Measurements from ENCODE around the gene ABHD2. TPM values are rescaled to one million over a fixed set of nuclear protein-coding genes. Genes with fewer than 3 reads are reported as not detected.

ABHD2 gene
- total RNA-seq, 1 experiment from 2014 or later, result 52.4 TPM

DNA sequence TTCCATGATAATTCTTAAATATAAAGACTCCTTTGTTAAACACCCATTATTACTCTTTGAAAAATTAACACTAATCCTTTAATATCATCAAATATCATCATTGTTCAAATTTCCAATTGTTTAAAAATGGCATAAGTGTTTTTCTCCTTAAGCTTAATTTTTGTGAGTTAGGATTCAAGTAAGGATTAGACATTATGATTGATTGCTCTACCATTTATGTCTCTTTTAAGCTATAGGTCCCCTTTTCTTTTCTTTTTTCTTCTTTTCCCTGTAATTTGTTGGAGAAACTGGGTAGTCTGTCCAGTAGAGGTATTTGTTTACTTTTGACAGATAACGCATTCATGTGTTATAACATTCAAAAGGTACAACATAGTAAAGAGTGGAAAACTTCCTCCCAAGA, 9.1 kb downstream of the ABHD2 start:
- no peaks in the 10 kb centered on the region for H3K36me3 ChIP-seq (ENCODE audit: insufficient read depth, low read length, poor library complexity, severe bottlenecking)
- DNase-seq (ENCODE audit: low spot score), result no peak
- no peaks in the 10 kb centered on the region for H3K4me1 ChIP-seq (ENCODE audit: insufficient read depth, low read length, poor library complexity, severe bottlenecking)
- TF ChIP-seq, protein P1, sequence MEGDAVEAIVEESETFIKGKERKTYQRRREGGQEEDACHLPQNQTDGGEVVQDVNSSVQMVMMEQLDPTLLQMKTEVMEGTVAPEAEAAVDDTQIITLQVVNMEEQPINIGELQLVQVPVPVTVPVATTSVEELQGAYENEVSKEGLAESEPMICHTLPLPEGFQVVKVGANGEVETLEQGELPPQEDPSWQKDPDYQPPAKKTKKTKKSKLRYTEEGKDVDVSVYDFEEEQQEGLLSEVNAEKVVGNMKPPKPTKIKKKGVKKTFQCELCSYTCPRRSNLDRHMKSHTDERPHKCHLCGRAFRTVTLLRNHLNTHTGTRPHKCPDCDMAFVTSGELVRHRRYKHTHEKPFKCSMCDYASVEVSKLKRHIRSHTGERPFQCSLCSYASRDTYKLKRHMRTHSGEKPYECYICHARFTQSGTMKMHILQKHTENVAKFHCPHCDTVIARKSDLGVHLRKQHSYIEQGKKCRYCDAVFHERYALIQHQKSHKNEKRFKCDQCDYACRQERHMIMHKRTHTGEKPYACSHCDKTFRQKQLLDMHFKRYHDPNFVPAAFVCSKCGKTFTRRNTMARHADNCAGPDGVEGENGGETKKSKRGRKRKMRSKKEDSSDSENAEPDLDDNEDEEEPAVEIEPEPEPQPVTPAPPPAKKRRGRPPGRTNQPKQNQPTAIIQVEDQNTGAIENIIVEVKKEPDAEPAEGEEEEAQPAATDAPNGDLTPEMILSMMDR (conservative IDR thresholded peaks at IDR 0.05; ENCODE audit: low read depth, low read length), result no peak
- TF ChIP-seq EZH2 (IDR thresholded peaks at IDR 0.05; ENCODE audit: borderline replicate concordance, low read depth, low read length, poor library complexity, severe bottlenecking), result no peak
- no TSS peak for BruUV-seq (replicated peaks)
- CTCF ChIA-PET, result interaction anchor here (0.8 kb wide), 1 partner anchor 9 kb away, joined by 4 read pairs; the partner anchor contains the start of gene ABHD2
- H3K27me3 ChIP-seq (replicated peaks; ENCODE audit: insufficient read depth, low read depth, low read length, poor library complexity), result no peaks in the 10 kb centered on the region
- H3K9me3 ChIP-seq (ENCODE audit: low read depth, low read length, poor library complexity, severe bottlenecking), result no peaks in the 10 kb centered on the region
- H3K27ac ChIP-seq (ENCODE audit: low read depth, low read length, poor library complexity, severe bottlenecking), result no peak overlapping the region
- no peak overlapping the region for H3K4me3 ChIP-seq (ENCODE audit: low read depth, low read length, poor library complexity, severe bottlenecking)
- POLR2A ChIA-PET (ENCODE audit: low non-redundant PET), result no interaction called here
- intact Hi-C loops (cut with micrococcal nuclease; ENCODE audit: unreplicated experiment), result no loop called here

DNA sequence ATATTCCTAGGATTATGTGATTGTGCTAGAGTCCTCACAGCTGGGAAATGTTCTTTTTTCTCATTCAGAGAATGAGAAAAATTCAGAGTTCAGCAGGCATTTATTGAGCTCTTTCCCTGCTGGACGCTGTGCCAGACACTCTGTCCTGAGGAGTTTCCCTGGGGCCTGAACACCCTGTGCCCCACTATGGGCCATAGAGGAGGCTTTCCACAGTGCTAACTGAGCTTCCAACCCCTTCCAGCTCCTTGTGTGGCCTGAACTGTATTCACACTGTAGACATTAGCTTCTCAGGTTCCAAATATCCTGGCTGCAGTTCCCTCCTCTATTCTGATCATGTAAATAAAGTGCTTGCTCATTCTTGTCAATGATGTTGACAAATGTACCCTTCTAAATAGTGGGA, 10.0 kb downstream of the ABHD2 start:
- no peak for TF ChIP-seq EZH2 (IDR thresholded peaks at IDR 0.05; ENCODE audit: borderline replicate concordance, low read depth, low read length, poor library complexity, severe bottlenecking)
- TF ChIP-seq, protein P1 (conservative IDR thresholded peaks at IDR 0.05; ENCODE audit: low read depth, low read length), result no peak
- no peak overlapping the region for H3K27ac ChIP-seq (ENCODE audit: low read depth, low read length, poor library complexity, severe bottlenecking)
- H3K4me1 ChIP-seq (ENCODE audit: insufficient read depth, low read length, poor library complexity, severe bottlenecking), result no peaks in the 10 kb centered on the region
- POLR2A ChIA-PET (ENCODE audit: low non-redundant PET), result no interaction called here
- intact Hi-C loops (cut with micrococcal nuclease; ENCODE audit: unreplicated experiment), result no loop called here
- BruUV-seq (replicated peaks), result no TSS peak
- H3K9me3 ChIP-seq (ENCODE audit: low read depth, low read length, poor library complexity, severe bottlenecking), result no peaks in the 10 kb centered on the region
- H3K27me3 ChIP-seq (replicated peaks; ENCODE audit: insufficient read depth, low read depth, low read length, poor library complexity), result no peaks in the 10 kb centered on the region
- no peak for DNase-seq (ENCODE audit: low spot score)
- no peaks in the 10 kb centered on the region for H3K36me3 ChIP-seq (ENCODE audit: insufficient read depth, low read length, poor library complexity, severe bottlenecking)
- no peak overlapping the region for H3K4me3 ChIP-seq (ENCODE audit: low read depth, low read length, poor library complexity, severe bottlenecking)
- CTCF ChIA-PET, result interaction anchor here (0.8 kb wide), 1 partner anchor 10 kb away, joined by 4 read pairs; the partner anchor contains the start of gene ABHD2

DNA sequence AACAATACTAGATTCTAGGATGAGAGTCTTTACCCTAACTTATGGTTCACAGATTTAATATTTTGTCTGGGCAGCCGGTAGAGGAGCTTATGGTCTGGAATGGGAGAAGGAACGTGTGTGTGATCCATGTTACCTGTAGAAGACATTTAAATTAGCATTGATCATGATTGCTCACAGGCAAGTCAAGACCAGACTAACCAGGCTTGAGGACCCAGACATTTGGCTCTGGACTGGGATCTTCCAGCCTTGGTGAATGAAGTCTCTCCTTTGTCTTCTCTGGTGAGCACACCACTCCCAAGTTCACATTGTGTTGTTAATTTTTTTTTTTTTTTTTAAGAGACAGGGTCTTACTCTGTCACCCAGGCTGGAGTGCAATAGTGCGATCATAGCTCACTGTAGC, 11.7 kb downstream of the ABHD2 start:
- Histone ChIP-seq H3K4me1 (ENCODE audit: insufficient read depth, low read length, poor library complexity, severe bottlenecking) (no peaks in the 10 kb centered on the region), H3K36me3 (ENCODE audit: insufficient read depth, low read length, poor library complexity, severe bottlenecking) (no peaks in the 10 kb centered on the region), H3K9me3 (ENCODE audit: low read depth, low read length, poor library complexity, severe bottlenecking) (no peaks in the 10 kb centered on the region), H3K27ac (ENCODE audit: low read depth, low read length, poor library complexity, severe bottlenecking) (no peak overlapping the region), H3K27me3 (replicated peaks; ENCODE audit: insufficient read depth, low read depth, low read length, poor library complexity) (no peaks in the 10 kb centered on the region), H3K4me3 (ENCODE audit: low read depth, low read length, poor library complexity, severe bottlenecking) (no peak overlapping the region)
- no peak for TF ChIP-seq EZH2 (IDR thresholded peaks at IDR 0.05; ENCODE audit: borderline replicate concordance, low read depth, low read length, poor library complexity, severe bottlenecking)
- TF ChIP-seq, protein P1 (conservative IDR thresholded peaks at IDR 0.05; ENCODE audit: low read depth, low read length), result no peak
- ChIA-PET CTCF (no interaction called here), POLR2A (ENCODE audit: low non-redundant PET) (no interaction called here)
- DNase-seq (ENCODE audit: low spot score), result no peak
- BruUV-seq (replicated peaks), result no TSS peak
- intact Hi-C loops (cut with micrococcal nuclease; ENCODE audit: unreplicated experiment), result no loop called here
